H9 (cell line): Measurements from ENCODE around the gene ABHD8. TPM values are rescaled to one million over a fixed set of nuclear protein-coding genes. Genes with fewer than 3 reads are reported as not detected.

Source experiments
- DNase-seq: peaks from one replicate; pipeline ENCODE4 v3.0.0-alpha.2; 2017
- H2AFZ ChIP-seq: one replicate; pipeline ENCODE4 v1.6.1; 2013; ENCODE audit warnings: mild to moderate bottlenecking, low read length, control low read depth, moderate library complexity
- H2AK5ac ChIP-seq: 2 replicates; pipeline ENCODE4 v1.6.1; 2013; ENCODE audit warnings: low read length, control low read depth, mixed read lengths; ENCODE audit not compliant: insufficient read length
- H2BK120ac ChIP-seq: one replicate; pipeline ENCODE4 v1.6.1; 2013; ENCODE audit warnings: low read depth, mild to moderate bottlenecking, low read length, control low read depth, inconsistent platforms; ENCODE audit not compliant: poor library complexity, severe bottlenecking
- H2BK12ac ChIP-seq: 2 replicates; pipeline ENCODE4 v1.6.1; 2013; ENCODE audit warnings: low read length, control low read depth, mixed read lengths, low read depth; ENCODE audit not compliant: insufficient read length
- H2BK15ac ChIP-seq: 2 replicates; pipeline ENCODE4 v1.6.1; 2013; ENCODE audit warnings: low read depth, low read length, control low read depth
- H2BK20ac ChIP-seq: one replicate; pipeline ENCODE4 v1.6.1; 2013; ENCODE audit warnings: low read depth, mild to moderate bottlenecking, low read length, control low read depth, inconsistent platforms; ENCODE audit not compliant: poor library complexity, severe bottlenecking
- H2BK5ac ChIP-seq: 2 replicates; pipeline ENCODE4 v1.6.1; 2013; ENCODE audit warnings: low read length, control low read depth, mixed read lengths; ENCODE audit not compliant: insufficient read length
- H3K14ac ChIP-seq: 2 replicates; pipeline ENCODE4 v1.6.1; 2013; ENCODE audit warnings: low read length, control low read depth; ENCODE audit not compliant: insufficient read depth
- H3K18ac ChIP-seq: 2 replicates; pipeline ENCODE4 v1.6.1; 2013; ENCODE audit warnings: low read depth, mild to moderate bottlenecking, mixed read lengths, low read length, control low read depth; ENCODE audit not compliant: insufficient read length
- H3K23ac ChIP-seq: 2 replicates; pipeline ENCODE4 v1.6.1; 2013; ENCODE audit warnings: low read length, control low read depth, mixed read lengths, low read depth; ENCODE audit not compliant: insufficient read length
- H3K23me2 ChIP-seq: 2 replicates; pipeline ENCODE4 v1.6.1; 2013; ENCODE audit warnings: low read depth, mild to moderate bottlenecking, mixed read lengths, low read length, control low read depth; ENCODE audit not compliant: insufficient read length, poor library complexity, severe bottlenecking
- H3K27ac ChIP-seq: 2 replicates; pipeline ENCODE4 v1.5.1; 2013; ENCODE audit warnings: low read length, control low read depth, mixed read lengths, low read depth; ENCODE audit not compliant: insufficient read length
- H3K27me3 ChIP-seq: 2 replicates; pipeline ENCODE4 v1.6.1; 2013; ENCODE audit warnings: low read length, control low read depth, inconsistent platforms; ENCODE audit not compliant: insufficient read depth
- H3K4ac ChIP-seq: 2 replicates; pipeline ENCODE4 v1.6.1; 2013; ENCODE audit warnings: low read depth, mild to moderate bottlenecking, control low read depth, inconsistent platforms, low read length, moderate library complexity
- H3K4me1 ChIP-seq: 2 replicates; pipeline ENCODE4 v1.6.1; 2013; ENCODE audit warnings: low read length, control low read depth, inconsistent platforms; ENCODE audit not compliant: insufficient read depth
- H3K4me2 ChIP-seq: 2 replicates; pipeline ENCODE4 v1.6.1; 2013; ENCODE audit warnings: low read length, control low read depth, mixed read lengths; ENCODE audit not compliant: insufficient read length, insufficient read depth
- H3K56ac ChIP-seq: 2 replicates; pipeline ENCODE4 v1.6.1; 2013; ENCODE audit warnings: low read depth, mild to moderate bottlenecking, mixed read lengths, low read length, control low read depth; ENCODE audit not compliant: insufficient read length
- H3K79me1 ChIP-seq: 2 replicates; pipeline ENCODE4 v1.6.1; 2013; ENCODE audit warnings: low read depth, mild to moderate bottlenecking, moderate library complexity, low read length, control low read depth, inconsistent platforms; ENCODE audit not compliant: insufficient read depth, poor library complexity, severe bottlenecking
- H3K79me2 ChIP-seq: 2 replicates; pipeline ENCODE4 v1.6.1; 2013; ENCODE audit warnings: low read length, control low read depth, inconsistent platforms; ENCODE audit not compliant: insufficient read depth
- H3K9ac ChIP-seq: 2 replicates; pipeline ENCODE4 v1.6.1; 2013; ENCODE audit warnings: low read length, control low read depth, mixed read lengths; ENCODE audit not compliant: insufficient read length; ENCODE audit errors: extremely low read depth
- H3K9me3 ChIP-seq: one replicate; pipeline ENCODE4 v1.6.1; 2013; ENCODE audit warnings: low read depth, low read length, inconsistent platforms; ENCODE audit not compliant: control insufficient read depth
- H3T11ph ChIP-seq: one replicate; pipeline ENCODE4 v1.6.1; 2013; ENCODE audit warnings: mild to moderate bottlenecking, low read length, control low read depth, inconsistent platforms
- H4K20me1 ChIP-seq: one replicate; pipeline ENCODE4 v1.6.1; 2013; ENCODE audit not compliant: control insufficient read depth, insufficient read length, insufficient read depth
- H4K5ac ChIP-seq: 2 replicates; pipeline ENCODE4 v1.6.1; 2013; ENCODE audit warnings: low read depth, mild to moderate bottlenecking, mixed read lengths, low read length, control low read depth; ENCODE audit not compliant: insufficient read length
- H4K8ac ChIP-seq: replicated peaks from 2 replicates; pipeline ENCODE4 v1.6.1; 2013; ENCODE audit warnings: low read length, control low read depth, mixed read lengths, low read depth; ENCODE audit not compliant: insufficient read length
- H4K91ac ChIP-seq: 2 replicates; pipeline ENCODE4 v1.6.1; 2013; ENCODE audit warnings: low read depth, mild to moderate bottlenecking, moderate library complexity, mixed read lengths, low read length, control low read depth; ENCODE audit not compliant: insufficient read length
- H3K27ac Mint-ChIP-seq, 3 experiments: 2 replicates in 2 of 3; 3 replicates in 1 of 3; pipeline ENCODE4 v1.8.0; 2020 to 2021; ENCODE audit warnings: mixed read lengths in 3 of 3, mild to moderate bottlenecking in 1 of 3, moderate library complexity in 1 of 3
- H3K27me3 Mint-ChIP-seq: 2 replicates; pipeline ENCODE4 v1.8.0; 2021; ENCODE audit warnings: low read depth, mild to moderate bottlenecking, moderate library complexity, mixed read lengths
- H3K36me3 Mint-ChIP-seq, 3 experiments: 2 replicates in 2 of 3; 3 replicates in 1 of 3; pipeline ENCODE4 v1.8.0; 2020 to 2021; ENCODE audit warnings: low read depth in 3 of 3, mixed read lengths in 3 of 3; ENCODE audit not compliant: insufficient read depth in 1 of 3
- H3K4me1 Mint-ChIP-seq, 2 experiments: 2 replicates each; pipeline ENCODE4 v1.8.0; 2020; ENCODE audit warnings: mixed read lengths in 2 of 2
- H3K4me3 Mint-ChIP-seq, 2 experiments: 2 replicates in 1 of 2; 3 replicates in 1 of 2; pipeline ENCODE4 v1.8.0; 2020 to 2021; ENCODE audit warnings: mild to moderate bottlenecking in 2 of 2, mixed read lengths in 2 of 2, moderate library complexity in 1 of 2
- H3K9me3 Mint-ChIP-seq, 2 experiments: 2 replicates in 1 of 2; 3 replicates in 1 of 2; pipeline ENCODE4 v1.8.0; 2020; ENCODE audit warnings: mild to moderate bottlenecking in 2 of 2, mixed read lengths in 2 of 2, moderate library complexity in 1 of 2
- WGBS: extraction: QIAGEN DNeasy Blood & Tissue Kit; methylation state at CpG from one replicate; pipeline ENCODE4 v1.1.7; 2013; ENCODE audit warnings: missing lambda C conversion rate, low lambda C conversion rate, mixed read lengths; ENCODE audit not compliant: insufficient read length; ENCODE audit errors: extremely low coverage; 5-methylcytosine and 5-hydroxymethylcytosine counted together
- total RNA-seq: library from RNA; stranded (reverse); gene quantifications from 2 replicates; pipeline ENCODE4 v1.2.1, GENCODE V29; 2021
- TF ChIP-seq, protein P1 (sequence below): fragments of 200-600 bp; sonication (generic); conservative IDR thresholded peaks from 3 replicates; pipeline ENCODE4 v1.8.0; 2021; ENCODE audit warnings: antibody characterized with exemption, mild to moderate bottlenecking

The ABHD8 gene
- total RNA-seq, 1 experiment from 2014 or later: 11.7 TPM

DNA sequence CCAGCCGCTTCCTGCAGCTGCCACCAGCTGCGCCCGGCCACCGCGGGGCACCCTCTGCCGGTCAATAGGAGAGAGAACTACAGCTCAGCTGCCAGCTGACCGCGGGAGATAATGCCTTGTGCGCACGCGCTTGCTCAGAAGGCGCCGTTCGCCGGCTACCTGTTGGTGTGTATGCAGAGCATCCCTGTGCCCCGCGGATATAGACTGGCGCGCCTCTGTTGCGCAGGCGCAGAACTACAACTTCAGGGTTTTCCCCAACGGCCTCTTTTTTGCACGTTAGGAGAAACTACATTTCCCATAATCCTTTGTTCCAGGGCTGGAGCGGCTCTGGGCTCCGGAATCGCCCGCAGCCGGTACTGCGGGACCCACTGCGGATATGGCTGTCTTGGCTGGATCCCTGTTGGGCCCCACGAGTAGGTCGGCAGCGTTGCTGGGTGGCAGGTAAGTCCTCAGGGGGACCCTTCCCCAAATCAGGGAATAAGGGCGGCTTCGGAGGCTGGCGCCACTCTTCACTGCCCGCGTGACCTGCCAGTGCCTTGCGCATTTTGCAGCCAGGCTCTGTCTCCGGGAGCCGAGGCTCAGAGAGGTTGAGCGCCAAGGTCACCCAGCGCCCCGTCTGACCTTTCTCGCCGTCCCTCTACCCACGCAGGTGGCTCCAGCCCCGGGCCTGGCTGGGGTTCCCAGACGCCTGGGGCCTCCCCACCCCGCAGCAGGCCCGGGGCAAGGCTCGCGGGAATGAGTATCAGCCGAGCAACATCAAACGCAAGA, 2.5 kb upstream of the ABHD8 start, which contains the start of gene MRPL34:
MRPL34 (plus strand) TSS at position 356 of the 768 bp plus-strand sequence; CDS start at position 377, 21 bp downstream.
- Histone ChIP-seq H3K4me1 (peaks cover 3% of the 10 kb centered on the region; the same call in 1 of the 2 replicates), H3K27me3 (no peaks in the 10 kb centered on the region), H2BK5ac (no peak within 1 kb of the TSS), H3K14ac (peak within 1 kb of the TSS; percentile 61; the same call in 1 of the 2 replicates), H3K4me2 (peak within 1 kb of the TSS; percentile 76), H3K9me3 (no peaks in the 10 kb centered on the region), H2BK15ac (no peak within 1 kb of the TSS), H3K56ac (no peak within 1 kb of the TSS), H3K4ac (no peak within 1 kb of the TSS), H2BK20ac (no peak within 1 kb of the TSS), H3K23ac (no peak within 1 kb of the TSS), H3K9ac (peak within 1 kb of the TSS; percentile 66), H2BK120ac (no peak within 1 kb of the TSS), H3K79me1 (peaks cover 2% of the 10 kb centered on the region), H2AFZ (no peak within 1 kb of the TSS), H2AK5ac (no peak within 1 kb of the TSS), H3T11ph (no peak within 1 kb of the TSS), H3K18ac (peak within 1 kb of the TSS; percentile 2), H4K20me1 (no peaks in the 10 kb centered on the region), H3K23me2 (peaks cover 11% of the 10 kb centered on the region), H4K8ac (no peak within 1 kb of the TSS), H4K91ac (no peak within 1 kb of the TSS), H3K27ac (peak within 1 kb of the TSS; percentile 2), H3K79me2 (peaks cover 4% of the 10 kb centered on the region; the same call in 1 of the 2 replicates), H4K5ac (no peak within 1 kb of the TSS), H2BK12ac (no peak within 1 kb of the TSS)
- DNase-seq: peak; percentile 100
- Mint-ChIP-seq H3K4me1 (peaks cover 30 to 44% of the 10 kb centered on the region in 2 experiments), H3K27me3 (no peaks in the 10 kb centered on the region; the same call in 1 of the 2 replicates), H3K36me3 (peaks cover 3 to 7% (median 7%) of the 10 kb centered on the region in 3 experiments; a peak in 6 of 7 replicates), H3K9me3 (no peaks in the 10 kb centered on the region), H3K4me3 (peak within 1 kb of the TSS; percentile 75 to 97), H3K27ac (peak within 1 kb of the TSS; percentile 89 to 96 (median 89))
- WGBS: no CpG with 5 or more reads among the region's 55 CpGs
- TF ChIP-seq, protein P1, sequence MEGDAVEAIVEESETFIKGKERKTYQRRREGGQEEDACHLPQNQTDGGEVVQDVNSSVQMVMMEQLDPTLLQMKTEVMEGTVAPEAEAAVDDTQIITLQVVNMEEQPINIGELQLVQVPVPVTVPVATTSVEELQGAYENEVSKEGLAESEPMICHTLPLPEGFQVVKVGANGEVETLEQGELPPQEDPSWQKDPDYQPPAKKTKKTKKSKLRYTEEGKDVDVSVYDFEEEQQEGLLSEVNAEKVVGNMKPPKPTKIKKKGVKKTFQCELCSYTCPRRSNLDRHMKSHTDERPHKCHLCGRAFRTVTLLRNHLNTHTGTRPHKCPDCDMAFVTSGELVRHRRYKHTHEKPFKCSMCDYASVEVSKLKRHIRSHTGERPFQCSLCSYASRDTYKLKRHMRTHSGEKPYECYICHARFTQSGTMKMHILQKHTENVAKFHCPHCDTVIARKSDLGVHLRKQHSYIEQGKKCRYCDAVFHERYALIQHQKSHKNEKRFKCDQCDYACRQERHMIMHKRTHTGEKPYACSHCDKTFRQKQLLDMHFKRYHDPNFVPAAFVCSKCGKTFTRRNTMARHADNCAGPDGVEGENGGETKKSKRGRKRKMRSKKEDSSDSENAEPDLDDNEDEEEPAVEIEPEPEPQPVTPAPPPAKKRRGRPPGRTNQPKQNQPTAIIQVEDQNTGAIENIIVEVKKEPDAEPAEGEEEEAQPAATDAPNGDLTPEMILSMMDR: peak; percentile 78
